HEK293 (cell line): ENCODE measurements around the gene CYP24A1.

Experiments used
- CTCF ChIP-seq: fragments of 450-650 bp; formaldehyde crosslinking; IDR thresholded peaks from 2 replicates; pipeline ENCODE4 v1.5.1; 2016; ENCODE audit warnings: missing biosample characterization, missing genetic modification characterization
- KLF9 ChIP-seq: fragments of 450-650 bp; formaldehyde crosslinking; IDR thresholded peaks from 2 replicates; pipeline ENCODE4 v1.5.1; 2016; ENCODE audit warnings: missing biosample characterization, missing genetic modification characterization, low read depth
- MYNN ChIP-seq: fragments of 450-650 bp; formaldehyde crosslinking; IDR thresholded peaks from 2 replicates; pipeline ENCODE4 v1.5.1; 2016; ENCODE audit warnings: missing biosample characterization, missing genetic modification characterization, borderline replicate concordance
- PRDM1 ChIP-seq: fragments of 450-650 bp; formaldehyde crosslinking; IDR thresholded peaks from 2 replicates; pipeline ENCODE4; 2016; ENCODE audit warnings: missing biosample characterization, missing genetic modification characterization
- REPIN1 ChIP-seq: fragments of 450-650 bp; formaldehyde crosslinking; IDR thresholded peaks from 2 replicates; pipeline ENCODE4 v1.5.1; 2017; ENCODE audit warnings: missing biosample characterization, missing genetic modification characterization, low read depth
- ZBTB21 ChIP-seq: fragments of 450-650 bp; formaldehyde crosslinking; IDR thresholded peaks from 2 replicates; pipeline ENCODE4 v1.5.1; 2017; ENCODE audit warnings: missing biosample characterization, missing genetic modification characterization
- ZNF112 ChIP-seq: fragments of 450-650 bp; formaldehyde crosslinking; IDR thresholded peaks from 2 replicates; pipeline ENCODE4 v1.5.0; 2017; ENCODE audit warnings: missing biosample characterization, missing genetic modification characterization
- ZNF169 ChIP-seq: fragments of 450-650 bp; formaldehyde crosslinking; IDR thresholded peaks from 2 replicates; pipeline ENCODE4 v1.5.1; 2016; ENCODE audit warnings: missing biosample characterization, missing genetic modification characterization
- ZNF398 ChIP-seq: fragments of 450-650 bp; formaldehyde crosslinking; IDR thresholded peaks from 2 replicates; pipeline ENCODE4 v1.5.1; 2017; ENCODE audit warnings: missing biosample characterization, missing genetic modification characterization
- ZNF510 ChIP-seq: fragments of 450-650 bp; formaldehyde crosslinking; IDR thresholded peaks from 2 replicates; pipeline ENCODE4 v1.5.1; 2018; ENCODE audit warnings: mild to moderate bottlenecking, missing genetic modification characterization, missing biosample characterization; ENCODE audit not compliant: insufficient replicate concordance
- ZNF777 ChIP-seq: fragments of 450-650 bp; formaldehyde crosslinking; IDR thresholded peaks from 2 replicates; pipeline ENCODE4 v1.5.1; 2017; ENCODE audit warnings: missing biosample characterization, missing genetic modification characterization, borderline replicate concordance
- TF ChIP-seq, protein P1 (sequence below): fragments of 450-650 bp; formaldehyde crosslinking; IDR thresholded peaks from 2 replicates; pipeline ENCODE4 v1.5.1; 2016; ENCODE audit warnings: missing biosample characterization, missing genetic modification characterization
- TF ChIP-seq, protein P2 (sequence below): fragments of 450-650 bp; formaldehyde crosslinking; IDR thresholded peaks from 2 replicates; pipeline ENCODE4 v1.5.1; 2016; ENCODE audit warnings: missing biosample characterization, missing genetic modification characterization
- TF ChIP-seq, protein P3 (sequence below): IDR thresholded peaks from 2 replicates; pipeline ENCODE4 v1.6.1; 2011; ENCODE audit warnings: mild to moderate bottlenecking, low read depth, low read length, borderline replicate concordance

DNA sequence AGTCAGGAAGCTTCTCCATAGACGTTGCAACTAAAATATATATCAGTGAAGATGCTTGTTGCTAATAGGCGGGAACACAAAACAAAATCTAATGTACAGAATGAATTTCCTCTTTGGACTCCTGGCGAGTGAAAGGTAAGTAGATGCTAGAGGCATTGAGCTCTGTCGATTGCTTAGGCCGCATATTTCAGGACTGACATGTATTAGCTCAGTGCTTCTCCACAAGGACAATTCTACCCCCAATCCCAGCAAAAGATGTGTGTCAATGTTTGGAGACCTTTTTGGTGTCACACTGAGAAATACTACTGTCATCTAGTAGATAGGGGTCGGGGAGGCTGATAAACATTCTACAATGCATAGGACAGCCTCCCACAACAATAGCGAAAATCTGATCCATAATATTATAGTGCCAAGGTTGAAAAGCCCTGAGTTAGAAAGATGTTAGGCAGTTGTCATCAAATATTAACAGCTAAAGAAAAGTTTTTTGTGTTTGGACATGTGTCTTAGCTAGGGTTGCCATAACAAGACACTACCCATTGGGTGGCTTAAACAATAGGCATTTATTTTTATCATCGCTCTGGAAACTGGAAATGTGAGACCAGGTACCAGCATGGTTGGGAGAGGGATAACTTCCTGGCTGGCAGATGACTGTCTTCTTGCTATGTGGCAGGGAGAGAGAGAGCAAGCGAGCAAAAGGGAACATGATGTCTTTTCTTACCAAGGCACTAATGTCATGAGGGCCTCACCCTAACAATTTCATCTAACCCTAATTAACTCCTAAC lies 55.4 kb downstream of the CYP24A1 start:
- TF ChIP-seq, protein P1, sequence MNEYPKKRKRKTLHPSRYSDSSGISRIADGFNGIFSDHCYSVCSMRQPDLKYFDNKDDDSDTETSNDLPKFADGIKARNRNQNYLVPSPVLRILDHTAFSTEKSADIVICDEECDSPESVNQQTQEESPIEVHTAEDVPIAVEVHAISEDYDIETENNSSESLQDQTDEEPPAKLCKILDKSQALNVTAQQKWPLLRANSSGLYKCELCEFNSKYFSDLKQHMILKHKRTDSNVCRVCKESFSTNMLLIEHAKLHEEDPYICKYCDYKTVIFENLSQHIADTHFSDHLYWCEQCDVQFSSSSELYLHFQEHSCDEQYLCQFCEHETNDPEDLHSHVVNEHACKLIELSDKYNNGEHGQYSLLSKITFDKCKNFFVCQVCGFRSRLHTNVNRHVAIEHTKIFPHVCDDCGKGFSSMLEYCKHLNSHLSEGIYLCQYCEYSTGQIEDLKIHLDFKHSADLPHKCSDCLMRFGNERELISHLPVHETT (tag by site-specific recombination), result no peak
- TF ChIP-seq CTCF (tag by site-specific recombination) (no peak), KLF9 (tag by site-specific recombination) (no peak), ZNF169 (tag by site-specific recombination) (no peak), REPIN1 (tag by site-specific recombination) (no peak), ZBTB21 (no peak), ZNF510 (no peak), ZNF777 (tag by site-specific recombination) (no peak), PRDM1 (tag by site-specific recombination) (no peak), ZNF112 (no peak), MYNN (tag by site-specific recombination) (no peak), ZNF398 (tag by site-specific recombination) (no peak)
- TF ChIP-seq, protein P2, sequence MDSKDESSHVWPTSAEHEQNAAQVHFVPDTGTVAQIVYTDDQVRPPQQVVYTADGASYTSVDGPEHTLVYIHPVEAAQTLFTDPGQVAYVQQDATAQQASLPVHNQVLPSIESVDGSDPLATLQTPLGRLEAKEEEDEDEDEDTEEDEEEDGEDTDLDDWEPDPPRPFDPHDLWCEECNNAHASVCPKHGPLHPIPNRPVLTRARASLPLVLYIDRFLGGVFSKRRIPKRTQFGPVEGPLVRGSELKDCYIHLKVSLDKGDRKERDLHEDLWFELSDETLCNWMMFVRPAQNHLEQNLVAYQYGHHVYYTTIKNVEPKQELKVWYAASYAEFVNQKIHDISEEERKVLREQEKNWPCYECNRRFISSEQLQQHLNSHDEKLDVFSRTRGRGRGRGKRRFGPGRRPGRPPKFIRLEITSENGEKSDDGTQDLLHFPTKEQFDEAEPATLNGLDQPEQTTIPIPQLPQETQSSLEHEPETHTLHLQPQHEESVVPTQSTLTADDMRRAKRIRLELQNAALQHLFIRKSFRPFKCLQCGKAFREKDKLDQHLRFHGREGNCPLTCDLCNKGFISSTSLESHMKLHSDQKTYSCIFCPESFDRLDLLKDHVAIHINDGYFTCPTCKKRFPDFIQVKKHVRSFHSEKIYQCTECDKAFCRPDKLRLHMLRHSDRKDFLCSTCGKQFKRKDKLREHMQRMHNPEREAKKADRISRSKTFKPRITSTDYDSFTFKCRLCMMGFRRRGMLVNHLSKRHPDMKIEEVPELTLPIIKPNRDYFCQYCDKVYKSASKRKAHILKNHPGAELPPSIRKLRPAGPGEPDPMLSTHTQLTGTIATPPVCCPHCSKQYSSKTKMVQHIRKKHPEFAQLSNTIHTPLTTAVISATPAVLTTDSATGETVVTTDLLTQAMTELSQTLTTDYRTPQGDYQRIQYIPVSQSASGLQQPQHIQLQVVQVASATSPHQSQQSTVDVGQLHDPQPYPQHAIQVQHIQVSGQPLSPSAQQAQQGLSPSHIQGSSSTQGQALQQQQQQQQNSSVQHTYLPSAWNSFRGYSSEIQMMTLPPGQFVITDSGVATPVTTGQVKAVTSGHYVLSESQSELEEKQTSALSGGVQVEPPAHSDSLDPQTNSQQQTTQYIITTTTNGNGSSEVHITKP, result no peak
- TF ChIP-seq, protein P3, sequence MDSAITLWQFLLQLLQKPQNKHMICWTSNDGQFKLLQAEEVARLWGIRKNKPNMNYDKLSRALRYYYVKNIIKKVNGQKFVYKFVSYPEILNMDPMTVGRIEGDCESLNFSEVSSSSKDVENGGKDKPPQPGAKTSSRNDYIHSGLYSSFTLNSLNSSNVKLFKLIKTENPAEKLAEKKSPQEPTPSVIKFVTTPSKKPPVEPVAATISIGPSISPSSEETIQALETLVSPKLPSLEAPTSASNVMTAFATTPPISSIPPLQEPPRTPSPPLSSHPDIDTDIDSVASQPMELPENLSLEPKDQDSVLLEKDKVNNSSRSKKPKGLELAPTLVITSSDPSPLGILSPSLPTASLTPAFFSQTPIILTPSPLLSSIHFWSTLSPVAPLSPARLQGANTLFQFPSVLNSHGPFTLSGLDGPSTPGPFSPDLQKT, result no peak
